Thyroid gland (tissue), 4 donors: Measurements from ENCODE around the gene NFKB1. TPM values are rescaled to one million over a fixed set of nuclear protein-coding genes. Genes with fewer than 3 reads are reported as not detected.

Source experiments
- DNase-seq, 2 donors: peaks; one replicate each; pipeline ENCODE4 v3.0.0-alpha.2; 2019
- H3K27ac ChIP-seq, 3 donors: fragments of 200-600 bp; sonication (generic); 1 replicate in 2 of 3; 2 replicates in 1 of 3; pipeline ENCODE4 v1.5.1; 2016 to 2019; ENCODE audit warnings: mild to moderate bottlenecking in 1 of 3, moderate library complexity in 1 of 3
- H3K27me3 ChIP-seq: fragments of 200-600 bp; sonication (generic); one replicate; pipeline ENCODE4 v1.5.1; 2019
- H3K36me3 ChIP-seq, 2 donors: fragments of 200-600 bp; sonication (generic); one replicate each; pipeline ENCODE4 v1.5.1; 2016 to 2019
- H3K4me1 ChIP-seq, 2 donors: fragments of 200-600 bp; sonication (generic); one replicate each; pipeline ENCODE4 v1.5.1; 2017 to 2019
- H3K4me3 ChIP-seq, 3 donors: fragments of 200-600 bp; sonication (generic); replicated peaks in 1 of 3; 1 replicate in 2 of 3; 2 replicates in 1 of 3; pipeline ENCODE4 v1.5.1; 2016; ENCODE audit warnings: mild to moderate bottlenecking in 1 of 3
- H3K9me3 ChIP-seq: fragments of 200-600 bp; sonication (generic); one replicate; pipeline ENCODE4 v1.5.1; 2017
- CTCF ChIP-seq, 6 experiments: fragments of 200-600 bp in 3 of 6; fragments of 450-650 bp in 3 of 6; sonication (generic) in 3 of 6; IDR thresholded peaks; one replicate each; pipeline ENCODE4 v1.5.1; 2016 to 2019; ENCODE audit warnings: antibody characterized with exemption in 6 of 6, mild to moderate bottlenecking in 2 of 6, inconsistent platforms in 1 of 6, moderate library complexity in 1 of 6
- POLR2A ChIP-seq, 2 donors: fragments of 450-650 bp; IDR thresholded peaks; one replicate each; pipeline ENCODE4 v1.6.1; 2017; ENCODE audit warnings: antibody characterized with exemption in 2 of 2, mild to moderate bottlenecking in 2 of 2, moderate library complexity in 1 of 2
- WGBS, 2 donors: methylation state at CpG; one replicate each; pipeline ENCODE4 v1.1.5; 2017; 5-methylcytosine and 5-hydroxymethylcytosine counted together
- intact Hi-C: fragments of 100-400 bp; cut with DNase I; formaldehyde crosslinking; loops from one replicate; pipeline ENCODE4 v1.15.1; 2023
- total RNA-seq, 4 donors: library from RNA; depleted of rRNA; stranded (reverse); fragments of >200 nt; gene quantifications; one replicate each; pipeline ENCODE4 v1.2.3, GENCODE V29; 2016

The NFKB1 gene
- total RNA-seq, 4 donors from 2014 or later: 33.5 to 50.0 (median 41.8) TPM

DNA sequence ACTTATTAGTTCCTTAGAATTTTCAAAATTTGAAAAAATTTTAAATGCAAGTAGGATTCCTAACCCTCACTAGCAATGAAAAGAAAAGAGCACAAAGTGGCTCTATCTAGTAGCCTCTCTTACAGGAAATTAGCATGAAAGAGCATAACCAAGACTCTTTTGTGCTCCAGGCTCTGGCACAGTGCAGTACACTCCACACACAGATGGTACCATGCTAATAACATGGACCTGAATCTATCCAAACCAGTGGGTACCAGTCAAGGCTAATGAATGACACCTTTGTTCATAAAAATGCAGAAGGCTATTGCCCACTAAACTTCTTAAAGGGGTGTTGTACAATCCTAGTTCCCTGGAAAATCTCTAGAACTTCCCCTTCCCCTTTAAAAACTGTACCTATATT, 140.6 kb downstream of the NFKB1 start:
- H3K27me3 ChIP-seq: no peaks in the 10 kb centered on the region
- no peak for DNase-seq
- H3K36me3 ChIP-seq: no peaks in the 10 kb centered on the region
- no peak overlapping the region for H3K4me3 ChIP-seq
- no peaks in the 10 kb centered on the region for H3K9me3 ChIP-seq
- no peaks in the 10 kb centered on the region for H3K4me1 ChIP-seq
- H3K27ac ChIP-seq: no peak overlapping the region
- intact Hi-C loops: no loop called here
- TF ChIP-seq POLR2A (IDR thresholded peaks at IDR 0.05): no peak
- TF ChIP-seq CTCF (IDR thresholded peaks at IDR 0.05): no peak

- Histone ChIP-seq H3K36me3 (no peaks in the 10 kb centered on the region), H3K4me3 (no peak overlapping the region), H3K27me3 (no peaks in the 10 kb centered on the region), H3K9me3 (no peaks in the 10 kb centered on the region), H3K27ac (no peak overlapping the region), H3K4me1 (no peaks in the 10 kb centered on the region)
- TF ChIP-seq CTCF (IDR thresholded peaks at IDR 0.05): no peak
- no peak for TF ChIP-seq POLR2A (IDR thresholded peaks at IDR 0.05)
- 74 to 88% methylated on average over 5 of the region's 5 CpGs for WGBS, 2 donors
- no peak for DNase-seq
- intact Hi-C loops: no loop called here
These were observed 141.6 kb downstream of the NFKB1 start for GRCh38 chr4:102642631-102643298.

DNA sequence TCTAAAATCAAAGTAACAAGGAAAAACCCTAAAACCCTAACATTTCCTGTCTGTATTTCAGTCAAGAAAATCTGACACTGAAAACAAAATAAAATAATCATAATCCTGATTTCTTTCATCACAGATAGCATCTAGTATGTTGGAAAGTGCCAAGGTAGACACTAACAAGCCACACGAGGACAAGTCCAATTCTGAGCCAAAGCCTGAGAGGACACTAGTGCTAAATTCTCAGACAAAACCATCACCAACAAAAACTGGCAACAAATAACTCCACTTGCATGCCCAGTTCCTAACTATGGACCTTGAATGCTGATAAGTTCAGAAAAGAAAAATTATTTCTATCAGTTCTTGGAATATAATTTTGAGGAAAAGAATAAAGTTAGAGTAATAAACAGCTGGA, 146.0 kb downstream of the NFKB1 start:
- WGBS, 2 donors: 73 to 74% methylated on average over 1 of the region's 1 CpG
- TF ChIP-seq POLR2A (IDR thresholded peaks at IDR 0.05) (no peak), CTCF (IDR thresholded peaks at IDR 0.05) (no peak)
- peaks cover 0 to 9% of the 10 kb centered on the region in 2 donors for H3K36me3 ChIP-seq

DNA sequence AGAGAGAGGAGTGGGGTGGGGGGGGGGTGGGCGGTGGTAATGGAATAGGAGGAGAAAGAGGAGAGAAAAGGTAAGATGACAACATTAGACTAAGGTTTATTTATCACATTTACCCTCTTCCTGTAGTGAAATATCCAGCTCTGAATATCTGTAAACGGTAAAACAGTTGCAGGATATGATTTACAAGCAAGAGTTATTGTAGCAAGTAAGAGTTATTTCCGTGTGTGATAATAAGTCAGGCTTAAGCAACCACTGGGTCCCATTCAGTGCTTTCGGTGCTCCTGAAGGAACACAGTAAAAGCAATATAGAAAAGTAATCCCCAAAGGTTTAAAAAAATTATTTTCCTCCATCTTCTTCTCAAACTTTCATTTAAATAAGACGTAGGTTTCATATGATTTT, 156.0 kb downstream of the NFKB1 start:
- Histone ChIP-seq H3K27ac (no peak overlapping the region), H3K27me3 (no peaks in the 10 kb centered on the region), H3K4me1 (no peaks in the 10 kb centered on the region), H3K4me3 (no peak overlapping the region), H3K36me3 (no peaks in the 10 kb centered on the region), H3K9me3 (no peaks in the 10 kb centered on the region)
- intact Hi-C loops: no loop called here
- DNase-seq: no peak
- no peak for TF ChIP-seq POLR2A (IDR thresholded peaks at IDR 0.05)
- no peak for TF ChIP-seq CTCF (IDR thresholded peaks at IDR 0.05)
- WGBS, 2 donors: 89 to 92% methylated on average over 5 of the region's 5 CpGs

More for the DNA sequence above, 146.0 kb downstream of the NFKB1 start:
- no peaks in the 10 kb centered on the region for H3K27me3 ChIP-seq
- no peak overlapping the region for H3K27ac ChIP-seq
- no peak overlapping the region for H3K4me3 ChIP-seq
- no peaks in the 10 kb centered on the region for H3K9me3 ChIP-seq
- intact Hi-C loops: no loop called here
- DNase-seq: no peak
- no peaks in the 10 kb centered on the region for H3K4me1 ChIP-seq

DNA sequence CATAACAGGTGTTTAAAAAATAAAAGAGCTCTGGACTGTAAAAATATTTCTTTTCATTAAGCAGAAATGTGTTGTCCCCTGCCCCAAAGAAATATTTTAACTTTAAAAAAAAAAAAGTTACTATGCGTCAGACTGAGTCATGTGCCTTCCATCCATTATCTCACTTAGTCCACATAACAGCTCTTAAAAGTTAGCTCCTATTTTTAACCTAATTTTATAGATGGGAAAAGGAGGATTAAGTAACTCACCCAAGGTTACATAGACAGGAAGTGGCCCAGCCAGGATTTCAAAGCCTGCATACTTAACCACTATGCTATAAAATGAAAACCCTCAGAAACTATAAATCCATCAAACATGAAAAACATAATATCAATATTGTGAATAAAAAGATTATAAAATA, 161.9 kb downstream of the NFKB1 start:
- TF ChIP-seq POLR2A (IDR thresholded peaks at IDR 0.05) (no peak), CTCF (IDR thresholded peaks at IDR 0.05) (no peak)
- intact Hi-C loops: no loop called here
- no peaks in the 10 kb centered on the region for H3K9me3 ChIP-seq
- 92 to 96% methylated on average over 1 of the region's 1 CpG for WGBS, 2 donors
- no peaks in the 10 kb centered on the region for H3K4me1 ChIP-seq
- H3K36me3 ChIP-seq: peaks cover 0 to 6% of the 10 kb centered on the region in 2 donors
- no peak for DNase-seq
- H3K27ac ChIP-seq: no peak overlapping the region
- no peak overlapping the region for H3K4me3 ChIP-seq
- no peaks in the 10 kb centered on the region for H3K27me3 ChIP-seq
